ENCODE results near the gene PPP1R3C.

The PPP1R3C gene

DNA sequence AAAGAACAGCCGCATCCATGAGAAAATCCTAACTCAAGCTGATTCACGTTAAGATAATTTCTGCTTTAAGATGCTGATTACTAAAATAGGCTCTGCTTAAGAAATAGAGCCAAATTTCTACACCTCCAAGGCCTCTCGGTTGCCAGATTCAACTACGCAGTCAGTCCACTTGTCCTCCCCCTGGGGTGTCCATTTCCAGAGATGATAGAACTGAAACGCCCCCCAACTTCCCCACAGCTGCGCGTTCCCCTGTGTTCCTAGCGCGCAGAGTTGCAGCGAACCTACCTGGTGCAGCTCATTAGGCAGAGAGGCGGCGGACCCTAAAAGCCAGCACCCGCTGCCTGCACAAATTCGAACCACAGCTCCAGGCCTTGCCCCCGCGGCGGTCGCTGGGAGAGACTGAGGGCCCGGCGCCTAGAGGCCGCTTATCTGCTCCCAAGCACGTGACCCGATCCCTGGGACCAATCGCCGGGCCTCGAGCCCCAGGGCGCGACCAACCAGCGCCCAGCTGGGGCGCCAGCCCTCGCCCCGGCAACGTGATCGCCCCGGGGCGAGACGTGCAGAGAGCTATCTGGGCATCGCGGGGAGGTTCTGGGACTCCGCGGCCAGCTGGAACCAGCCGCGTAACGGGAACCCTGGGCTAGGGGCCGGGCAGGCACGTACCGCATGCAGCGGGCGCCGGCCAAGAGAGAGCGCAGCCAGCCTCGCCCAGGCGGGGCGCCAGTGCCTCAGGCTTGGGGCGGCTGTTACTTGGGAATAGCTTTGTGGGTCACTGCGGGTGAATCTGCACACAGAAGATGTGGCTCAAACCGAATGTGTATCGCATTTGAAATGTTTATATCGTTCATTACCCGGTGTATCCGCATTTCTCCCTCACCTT, at the start of gene PPP1R3C:
Gene PPP1R3C, minus strand, starts transcription at position 401 of the 880 bp plus-strand sequence. Its CDS starts 102 bp downstream, at position 299.
- DNase-seq, result peak; percentile 11

DNA sequence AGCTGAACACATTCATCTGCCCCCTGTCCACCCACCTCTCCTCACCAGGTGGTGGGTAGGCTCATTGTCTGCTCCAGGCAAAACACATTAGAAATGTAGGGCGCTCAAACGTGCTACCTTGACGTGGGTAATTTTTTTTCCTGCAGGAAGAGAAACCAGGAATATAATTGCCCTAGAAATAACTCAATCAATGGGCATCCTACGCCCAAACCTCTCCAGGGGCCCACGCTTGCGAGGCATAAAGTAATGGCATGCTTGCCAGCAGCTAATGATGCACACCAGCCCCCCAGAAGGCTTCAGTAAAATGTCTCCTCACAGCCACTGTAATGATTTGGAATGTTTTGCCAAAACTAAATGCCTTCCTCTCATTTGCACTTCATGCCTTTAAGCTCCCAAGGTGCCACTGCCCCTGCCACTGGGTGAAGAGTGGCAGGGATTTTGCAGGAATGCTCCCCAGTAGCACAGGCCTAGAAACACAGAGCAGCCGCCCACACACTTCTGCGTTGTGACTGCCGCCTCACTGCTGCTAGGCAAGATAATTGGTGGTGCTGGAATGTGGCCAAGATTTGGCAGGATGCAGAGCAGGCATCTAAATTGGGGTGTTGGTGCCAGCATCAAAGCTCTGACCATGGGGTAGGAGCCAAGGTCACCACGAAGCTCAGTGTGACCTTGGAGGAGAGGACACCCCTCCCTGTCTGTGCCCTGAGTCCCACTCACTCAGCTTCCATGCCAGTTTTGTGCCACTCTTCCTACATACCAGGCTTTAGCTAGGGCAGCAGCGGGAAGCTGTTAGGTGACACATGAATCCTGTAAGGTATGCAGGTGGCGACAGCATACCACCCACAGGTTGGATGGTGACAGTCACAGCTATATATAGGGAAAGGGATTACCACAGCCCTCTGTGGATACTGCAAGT, 48.7 kb upstream of the PPP1R3C start:
- no peak for DNase-seq

DNA sequence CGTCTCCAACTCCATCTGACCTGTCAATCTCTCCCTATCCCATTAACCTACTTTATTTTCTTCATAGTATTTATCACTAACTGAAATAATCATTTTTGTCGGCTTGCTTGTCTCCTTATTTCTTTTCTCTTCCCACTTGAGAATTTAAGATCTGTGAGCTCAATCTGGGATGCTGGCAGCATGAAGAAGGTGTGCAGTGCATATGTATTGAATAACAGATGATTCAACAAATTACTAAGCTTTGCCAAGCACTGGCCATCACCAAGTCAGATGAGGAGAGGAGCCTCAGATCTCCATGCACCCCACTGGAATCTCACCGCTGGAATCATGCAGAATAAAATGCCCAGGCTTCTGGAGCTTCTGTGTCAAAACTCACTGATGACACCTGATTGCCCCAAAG, 47.6 kb upstream of the PPP1R3C start:
- DNase-seq, result no peak

DNA sequence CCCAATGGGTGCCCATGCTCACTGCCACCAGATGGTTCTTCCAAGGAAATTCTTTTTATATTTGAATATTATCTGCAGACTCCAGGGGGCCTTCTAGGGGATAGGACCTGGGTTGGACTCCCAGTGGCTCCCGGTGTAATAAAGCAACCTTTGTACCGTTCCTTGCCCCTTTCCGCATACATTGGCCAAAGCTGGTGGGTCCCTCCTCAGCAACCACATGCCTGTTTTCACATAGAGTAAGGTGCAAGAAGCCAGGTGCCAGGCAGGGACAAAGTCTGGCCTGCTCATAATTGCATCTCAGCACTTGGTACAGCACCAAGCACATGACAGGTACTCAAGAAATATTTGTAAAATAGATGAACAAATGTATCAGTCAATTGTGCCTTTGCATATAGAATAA, 46.4 kb upstream of the PPP1R3C start:
- no peak for DNase-seq

DNA sequence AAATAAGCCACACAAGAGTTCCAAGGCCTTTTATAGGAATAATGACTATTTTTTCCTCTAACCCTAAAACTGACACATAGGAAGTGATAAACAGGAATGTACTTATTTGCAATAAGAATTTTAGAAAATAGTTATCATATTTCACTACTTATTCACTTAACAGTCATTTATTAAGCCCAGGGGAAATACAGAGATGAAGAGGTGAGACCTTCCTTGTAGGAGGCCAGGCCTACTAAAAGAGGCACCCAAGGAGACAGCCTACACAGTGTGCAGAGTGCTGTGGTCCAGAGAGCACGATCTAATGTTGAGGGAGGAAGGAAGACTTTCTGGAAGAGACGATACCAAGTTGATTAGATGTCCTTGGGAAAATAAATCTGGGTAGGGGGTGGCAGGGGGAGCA, 45.0 kb upstream of the PPP1R3C start:
- DNase-seq, result no peak

DNA sequence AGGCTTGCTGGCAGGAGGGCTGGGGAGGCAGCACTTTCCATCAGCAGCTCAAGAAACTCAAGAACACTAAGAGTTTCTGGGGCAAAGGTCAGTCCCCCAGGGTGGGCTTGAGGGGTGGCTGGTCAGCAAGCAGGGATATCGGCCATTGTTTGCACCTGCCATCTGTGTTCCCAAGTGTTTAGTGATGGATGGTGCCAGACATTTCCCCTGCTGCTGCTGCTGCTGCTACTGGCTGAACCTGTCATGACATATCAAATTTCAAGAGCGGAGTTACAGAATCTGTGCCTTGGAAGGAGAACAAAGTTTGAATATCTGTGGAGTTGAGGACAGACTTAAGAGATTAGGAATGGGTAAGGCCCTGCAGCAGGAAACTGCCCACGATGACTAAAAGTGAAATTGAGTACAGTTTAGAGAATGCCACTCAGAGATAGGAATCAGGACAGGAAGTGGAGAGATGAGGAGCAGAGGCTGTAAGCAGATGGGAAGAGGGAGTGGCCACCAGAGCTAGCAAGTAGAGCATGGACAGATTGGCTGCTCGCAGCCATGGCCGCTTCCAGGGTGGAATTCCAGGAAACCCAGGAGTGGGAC, 39.2 kb upstream of the PPP1R3C start:
- DNase-seq, result no peak

GRCh38 chr10:91668913-91669312, 36.0 kb upstream of the PPP1R3C start:
- DNase-seq, result no peak

DNA sequence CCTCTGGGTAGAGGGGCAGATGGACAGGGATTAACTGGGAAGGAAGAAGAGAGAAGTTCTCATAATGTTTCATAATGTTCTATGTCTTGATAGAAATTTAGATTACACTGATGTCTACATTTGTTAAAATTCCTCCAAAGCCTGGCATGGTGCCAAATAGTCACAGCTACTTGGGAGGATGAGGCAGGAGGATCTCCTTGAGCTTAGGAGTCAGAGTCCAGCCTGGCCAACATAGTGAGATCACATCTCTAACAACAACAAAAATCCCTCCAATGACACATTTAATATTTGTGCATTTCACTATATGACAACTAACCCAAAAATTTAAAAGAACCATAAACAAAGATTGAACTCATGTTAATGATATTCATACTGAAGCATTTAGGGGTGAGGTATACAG, 33.0 kb upstream of the PPP1R3C start:
- DNase-seq, result no peak

- no peak for DNase-seq
Measured at GRCh38 chr10:91664426-91664825, 31.6 kb upstream of the PPP1R3C start.

GRCh38 chr10:91662993-91663392, 30.1 kb upstream of the PPP1R3C start:
- DNase-seq, result no peak

DNA sequence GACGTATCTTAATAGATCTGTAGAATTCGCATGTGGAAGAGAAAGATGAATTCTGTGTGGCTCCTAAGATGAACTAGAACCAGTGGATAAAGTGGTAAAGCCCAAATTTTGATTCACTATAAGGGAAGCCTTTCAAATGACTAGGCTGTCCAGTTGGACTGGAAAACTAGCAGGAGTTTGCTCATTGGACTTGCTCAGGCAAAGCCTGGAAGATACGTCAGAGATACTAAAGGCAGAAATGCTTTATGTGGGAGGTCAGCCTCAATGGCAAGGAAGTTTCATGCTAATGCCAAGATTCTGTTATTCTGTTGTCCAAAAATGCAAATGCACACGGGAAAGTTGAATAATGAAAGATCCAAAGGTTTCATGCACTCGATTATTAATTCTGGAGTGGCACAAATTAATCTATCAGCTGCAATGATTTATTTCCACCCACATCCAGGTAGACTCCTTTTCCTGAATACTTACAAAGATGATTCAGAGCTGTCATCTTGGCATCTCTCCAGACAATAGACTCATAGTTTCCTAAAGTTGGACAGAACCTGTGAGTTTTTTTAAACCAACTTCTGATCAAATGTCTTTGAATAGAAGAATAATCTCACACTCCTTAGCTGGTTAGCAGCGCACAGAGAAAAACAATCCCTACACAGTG, 20.5 kb upstream of the PPP1R3C start:
- no peak for DNase-seq

DNA sequence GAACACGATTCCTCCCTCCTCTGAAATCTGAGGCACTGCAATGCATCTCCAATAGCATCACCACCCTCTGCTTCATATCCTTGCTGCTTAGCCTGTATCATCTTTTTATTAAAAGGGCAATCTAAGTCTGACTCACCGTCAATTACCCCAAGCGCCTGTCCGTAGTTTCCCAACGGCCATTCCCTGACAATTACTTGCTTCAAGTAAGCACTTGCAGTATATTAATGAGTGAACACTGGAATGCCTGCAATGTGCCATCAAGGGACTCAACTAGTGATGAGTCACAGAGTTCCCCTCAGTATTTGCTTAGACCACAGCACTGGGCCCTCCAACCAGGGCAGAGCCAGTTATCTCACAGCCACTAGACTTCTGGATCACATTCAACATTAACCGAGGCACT, 19.5 kb upstream of the PPP1R3C start:
- no peak for DNase-seq

GRCh38 chr10:91643700-91644099, 10.8 kb upstream of the PPP1R3C start:
- no peak for DNase-seq

- no peak for DNase-seq
Measured at GRCh38 chr10:91642831-91643692, 10.2 kb upstream of the PPP1R3C start.

- no peak for DNase-seq
Measured at GRCh38 chr10:91636892-91637291, 4.0 kb upstream of the PPP1R3C start.

DNA sequence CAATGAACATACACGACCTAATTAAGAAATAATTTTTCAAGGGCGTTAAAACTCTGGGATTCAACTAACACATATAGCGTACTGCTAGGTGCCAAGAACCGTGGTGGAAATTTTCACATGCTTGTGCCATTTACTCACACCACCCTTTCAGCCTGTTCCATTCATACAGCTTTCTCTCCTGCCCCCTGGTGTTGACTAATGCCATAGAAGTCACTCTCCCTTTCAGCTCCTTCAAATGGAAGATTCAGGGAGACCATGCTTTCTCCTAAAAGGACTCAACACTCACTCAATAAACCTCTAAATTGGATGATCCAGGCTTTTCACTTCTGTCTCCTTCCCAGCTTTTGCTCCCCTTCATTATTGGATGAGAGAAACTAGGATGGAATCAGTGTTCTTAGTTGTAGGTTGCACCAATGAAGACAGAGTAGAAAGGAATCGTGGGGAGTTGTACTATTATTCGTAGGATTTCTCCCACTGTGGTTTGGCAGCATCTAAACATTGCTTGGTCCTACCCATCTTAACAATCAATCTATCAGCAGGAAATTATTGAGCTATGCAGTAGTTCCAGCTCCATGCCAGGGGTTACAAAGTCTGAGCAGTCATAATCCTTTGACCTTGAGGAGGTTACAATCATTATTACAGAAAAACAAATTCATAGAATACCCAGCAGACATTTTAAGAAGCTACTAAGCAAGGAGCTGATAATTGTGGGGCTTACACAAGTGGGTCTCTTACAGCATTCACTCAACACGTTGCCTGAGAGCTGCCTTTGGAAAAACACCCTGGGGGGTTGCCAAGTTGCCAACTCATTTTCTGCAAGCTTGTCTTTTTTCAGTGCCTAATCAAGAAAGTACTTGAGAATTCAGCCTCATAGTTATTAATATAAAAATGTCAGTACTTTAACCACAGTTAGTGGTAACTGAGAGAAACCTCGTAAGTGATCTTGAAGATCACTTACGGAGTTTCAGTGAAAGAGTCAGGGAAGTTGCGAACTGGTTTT, 2.8 kb upstream of the PPP1R3C start:
- DNase-seq, result peak; percentile 5

DNA sequence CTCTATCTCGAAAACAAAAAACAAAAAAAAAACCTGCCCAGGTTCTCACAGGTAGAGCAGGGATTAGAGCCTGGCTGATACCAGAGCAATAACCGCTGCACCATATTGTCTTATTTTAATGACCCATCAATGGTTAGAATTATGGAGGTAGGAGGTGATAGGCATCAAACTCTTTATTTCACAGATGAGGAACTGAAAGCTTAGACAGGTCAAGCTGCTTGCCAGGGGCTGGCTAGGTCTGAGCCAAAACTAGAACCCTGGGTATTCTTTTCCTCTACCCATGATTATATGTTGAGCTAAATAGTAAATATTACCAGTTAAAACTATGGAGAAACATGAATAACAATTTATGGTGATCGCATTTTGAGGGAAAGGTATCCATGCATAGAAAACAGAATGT, 2.0 kb upstream of the PPP1R3C start:
- no peak for DNase-seq

DNA sequence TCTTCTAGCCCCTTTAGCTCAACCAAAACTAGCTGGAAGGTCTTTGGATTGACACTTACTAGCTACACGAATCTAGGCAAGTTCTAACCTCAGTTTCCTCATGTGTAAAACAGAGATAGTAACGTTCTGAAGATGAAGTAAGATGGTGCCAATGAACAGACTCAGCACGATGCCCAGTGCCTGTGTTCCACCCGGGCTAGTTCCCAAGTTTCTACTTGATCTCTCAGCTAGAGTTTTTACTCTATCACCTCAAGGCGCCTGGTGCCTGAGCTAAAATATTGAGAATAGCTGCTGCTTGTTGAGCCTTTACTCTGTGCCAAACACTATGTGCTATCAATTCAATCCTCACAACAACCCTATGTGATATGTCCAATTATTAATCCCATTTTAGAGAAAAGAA, 1.4 kb upstream of the PPP1R3C start:
- no peak for DNase-seq

DNA sequence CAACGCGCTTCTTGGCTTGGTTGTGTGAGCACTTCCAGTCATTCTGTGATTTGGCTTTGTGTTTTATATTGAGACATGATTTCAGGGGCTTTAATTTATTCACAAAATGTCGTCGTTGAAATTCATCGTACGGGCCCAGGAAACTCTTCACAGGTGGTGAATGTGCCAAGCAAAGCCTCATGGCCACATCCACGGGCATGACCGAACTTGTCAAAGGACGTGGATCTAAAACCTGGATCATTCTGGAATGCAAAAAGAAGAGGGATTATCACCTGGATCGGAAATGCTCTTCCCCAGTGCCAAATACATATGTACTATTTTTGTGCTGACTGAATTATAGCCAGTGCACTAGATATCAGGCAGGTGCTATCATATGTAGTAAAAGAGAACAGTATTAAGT, 2.2 kb downstream of the PPP1R3C start:
- DNase-seq, result no peak

DNA sequence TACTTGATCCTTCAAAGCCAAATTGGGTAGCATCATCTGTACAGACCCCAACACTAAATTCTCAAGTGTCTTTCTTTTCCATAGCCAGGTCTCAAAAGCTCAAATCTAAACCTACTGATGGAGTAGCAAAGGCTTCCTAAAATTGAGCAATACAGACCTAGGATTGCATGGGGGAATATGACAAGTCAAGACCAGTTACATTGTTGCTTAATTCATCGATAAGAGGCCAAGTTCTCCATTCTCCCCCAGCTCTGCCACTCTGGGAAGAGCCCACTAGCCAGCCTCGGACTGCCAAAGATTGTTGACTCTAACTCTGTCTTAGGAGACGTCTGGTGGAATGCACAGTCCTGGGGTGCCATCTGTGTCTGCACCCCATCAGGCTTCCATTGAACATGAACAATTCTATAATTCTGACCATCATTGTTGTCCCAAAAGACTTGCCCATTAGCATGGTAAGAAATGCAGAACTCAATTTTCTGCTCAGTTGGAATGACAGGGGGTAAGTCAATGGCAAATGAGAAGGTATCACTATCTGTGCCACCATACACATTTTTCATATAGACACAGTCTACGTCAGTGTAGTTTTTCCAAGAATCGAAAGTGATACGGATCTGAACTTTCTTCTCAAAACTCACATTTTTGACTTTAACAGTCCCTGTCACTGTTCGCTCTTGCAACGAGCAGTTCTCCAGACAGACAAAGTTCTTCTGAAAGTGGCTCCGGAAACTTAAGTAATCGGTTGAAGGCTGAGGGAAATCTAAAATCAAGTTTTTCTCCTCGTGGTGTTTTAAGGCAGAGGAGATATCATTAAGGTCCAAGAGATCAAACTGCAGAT, 2.9 kb downstream of the PPP1R3C start:
- DNase-seq, result no peak

Measured in CD4-positive, alpha-beta T cell treated with Interferon gamma for 1 hour (primary cell).